Activated effector memory CD4-positive, alpha-beta T cell treated with anti-CD3 and anti-CD28 coated beads, Interleukin-2, amount 50 U/mL, for 16 hours (primary cell): ENCODE measurements around the gene SLC25A41.
A peak's percentile ranks its signal among the peaks of the same experiment; 100 is the strongest.
"Not testable (repeated sequence)": the region's sequence is repeated elsewhere in the genome, so short reads cannot be mapped to it uniquely, and the experiment has no call there.

Source experiments
- DNase-seq: peaks from one replicate; pipeline ENCODE4 v3.0.0-alpha.2; 2020

SLC25A41 gene

DNA sequence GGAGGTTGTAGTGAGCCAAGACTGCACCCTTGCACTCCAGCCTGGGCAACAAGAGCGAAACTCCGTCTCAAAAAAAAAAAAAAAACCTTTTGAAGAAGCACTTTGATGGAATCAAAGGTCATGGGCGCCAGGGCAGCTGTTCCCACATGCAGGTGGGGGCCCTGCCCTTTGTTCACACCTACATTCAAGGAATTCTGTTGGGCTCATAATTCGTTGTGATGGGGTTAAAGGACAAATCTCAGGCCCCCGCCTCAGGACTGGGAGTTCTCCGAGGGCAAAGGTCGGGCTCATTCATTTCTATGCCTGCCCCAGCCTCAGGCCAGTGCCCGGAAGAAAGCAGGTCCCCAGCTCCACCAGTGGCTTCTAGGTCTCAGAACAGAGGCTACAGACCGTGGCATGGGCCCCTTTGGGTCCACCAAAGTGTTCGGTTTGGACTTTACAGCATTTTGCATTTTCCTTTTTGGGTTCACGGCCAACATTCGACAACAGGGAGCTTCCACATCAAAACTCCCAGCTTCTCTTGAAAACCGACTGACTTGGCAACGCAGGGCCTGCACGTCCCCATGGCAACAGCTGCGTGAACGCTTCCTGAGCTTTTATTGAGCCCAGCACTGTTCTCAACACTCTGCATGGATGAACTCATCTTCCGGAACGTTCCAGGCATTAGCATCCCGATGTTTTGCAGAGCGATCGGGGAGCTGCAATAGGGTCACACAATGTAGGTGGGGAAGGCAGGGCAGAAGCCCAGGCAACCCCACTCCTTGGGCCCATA, 30.5 kb downstream of the SLC25A41 start:
- no peak for DNase-seq

DNA sequence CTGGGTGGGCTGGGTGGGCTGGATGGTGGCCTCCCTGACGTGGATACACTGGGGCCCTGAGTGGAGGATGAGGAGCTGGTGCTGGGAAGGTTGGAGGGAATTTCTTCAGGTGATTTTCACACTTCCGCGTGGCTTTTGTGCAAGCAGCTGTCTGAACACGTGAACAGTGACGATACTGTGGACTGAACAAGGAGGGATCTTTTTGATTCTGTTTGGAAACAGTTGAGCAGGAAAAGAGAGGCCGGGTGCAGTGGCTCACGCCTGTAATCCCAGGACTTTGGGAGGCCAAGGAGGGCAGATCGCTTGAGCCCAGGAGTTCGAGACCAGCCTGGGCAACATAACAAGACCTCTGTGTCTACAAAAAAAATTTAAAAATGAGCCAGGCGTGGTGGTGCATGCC, 31.5 kb downstream of the SLC25A41 start:
- DNase-seq, result no peak

- DNase-seq, result not testable (repeated sequence)
Measured at GRCh38 chr19:6400062-6400944, 33.3 kb downstream of the SLC25A41 start.

DNA sequence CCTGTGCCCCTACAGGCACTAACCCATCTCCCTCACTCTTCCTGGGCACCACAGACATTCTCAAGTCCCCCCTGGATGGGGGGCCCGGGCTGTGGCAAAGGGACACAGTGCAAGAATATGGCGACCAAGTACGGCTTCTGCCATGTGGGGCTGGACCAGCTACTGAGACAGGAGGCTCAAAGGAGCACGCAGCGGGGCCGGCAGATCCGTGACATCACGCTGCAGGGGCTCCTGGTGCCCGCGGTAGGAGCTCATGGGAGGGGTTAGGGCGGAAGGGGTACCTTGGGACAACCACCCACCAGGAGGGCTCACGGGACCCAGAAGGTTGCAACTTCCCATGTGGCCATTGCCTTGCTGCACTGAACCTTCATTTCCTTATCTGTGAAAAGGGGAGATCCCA, 37.3 kb downstream of the SLC25A41 start:
- DNase-seq, result no peak

GRCh38 chr19:6394831-6395230, 38.7 kb downstream of the SLC25A41 start:
- DNase-seq, result no peak

DNA sequence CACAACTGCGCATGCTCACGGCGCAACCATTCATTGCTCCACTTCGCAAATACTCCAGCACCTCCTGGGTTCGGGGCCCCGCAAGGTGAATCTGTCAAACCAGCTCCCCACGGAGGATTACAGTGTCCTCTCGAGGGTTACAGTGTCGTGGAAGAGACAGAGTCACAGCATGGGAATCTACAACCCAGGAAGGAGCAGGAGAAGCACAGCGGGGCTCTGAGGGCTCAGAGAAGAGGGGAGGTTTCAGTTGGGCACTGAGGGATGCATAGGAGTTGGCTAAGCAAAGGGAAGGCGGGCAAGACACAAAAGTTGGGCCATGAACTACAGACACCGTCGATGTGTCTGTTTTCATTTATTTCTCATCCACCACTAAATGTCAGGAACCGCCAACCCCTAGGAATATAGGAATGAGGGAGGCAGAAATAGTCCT, 39.6 kb downstream of the SLC25A41 start:
- peak; percentile 89 for DNase-seq

GRCh38 chr19:6393074-6393982, 40.2 kb downstream of the SLC25A41 start, which contains the start of gene GTF2F1:
Gene GTF2F1 (minus strand): TSS chr19:6393164. CDS start chr19:6392995, 169 bp downstream.
- peak; percentile 96 for DNase-seq

GRCh38 chr19:6392221-6393073, 41.1 kb downstream of the SLC25A41 start:
- no peak for DNase-seq

- no peak for DNase-seq
Measured at GRCh38 chr19:6387372-6387771, 46.2 kb downstream of the SLC25A41 start.

DNA sequence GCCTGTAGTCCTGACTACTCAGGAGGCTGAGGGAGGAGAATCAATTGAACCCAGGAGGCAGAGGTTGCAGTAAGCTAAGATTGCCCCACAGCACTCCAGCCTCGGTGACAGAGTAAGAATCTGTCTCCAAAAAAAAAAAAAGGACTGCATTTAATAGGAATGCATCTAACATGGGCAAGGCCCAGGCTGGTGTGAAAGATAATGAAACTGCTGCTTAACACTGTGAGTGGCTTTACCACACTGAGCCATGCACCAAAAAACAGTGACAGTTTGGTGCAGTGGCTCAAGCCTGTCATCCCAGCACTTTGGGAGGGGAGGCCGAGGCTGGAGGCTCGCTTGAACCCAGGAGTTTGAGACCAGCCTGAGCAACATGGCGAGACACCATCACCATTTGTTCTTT, 49.2 kb downstream of the SLC25A41 start:
- no peak for DNase-seq

DNA sequence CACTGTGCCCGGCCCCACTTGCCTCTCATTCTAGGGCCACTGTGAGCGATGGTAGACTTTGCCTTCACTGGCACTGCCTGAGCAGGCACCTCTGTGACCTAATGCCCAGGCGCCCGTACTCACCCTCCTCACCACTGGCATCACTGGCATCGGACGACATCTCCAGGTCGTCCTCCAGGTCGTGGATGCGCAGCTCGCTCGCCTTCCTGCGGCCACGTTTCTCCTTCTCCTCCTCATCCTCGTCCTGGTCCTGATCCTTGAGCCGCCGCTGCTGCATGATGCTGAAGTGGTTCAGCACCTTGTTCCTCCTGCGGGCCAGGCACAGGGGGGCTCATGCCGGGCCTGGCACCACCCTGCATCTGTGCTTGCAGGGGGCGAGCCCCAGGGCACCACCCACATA, 50.4 kb downstream of the SLC25A41 start:
- DNase-seq, result no peak

GRCh38 chr19:6381030-6381750, 52.4 kb downstream of the SLC25A41 start:
- no peak for DNase-seq

DNA sequence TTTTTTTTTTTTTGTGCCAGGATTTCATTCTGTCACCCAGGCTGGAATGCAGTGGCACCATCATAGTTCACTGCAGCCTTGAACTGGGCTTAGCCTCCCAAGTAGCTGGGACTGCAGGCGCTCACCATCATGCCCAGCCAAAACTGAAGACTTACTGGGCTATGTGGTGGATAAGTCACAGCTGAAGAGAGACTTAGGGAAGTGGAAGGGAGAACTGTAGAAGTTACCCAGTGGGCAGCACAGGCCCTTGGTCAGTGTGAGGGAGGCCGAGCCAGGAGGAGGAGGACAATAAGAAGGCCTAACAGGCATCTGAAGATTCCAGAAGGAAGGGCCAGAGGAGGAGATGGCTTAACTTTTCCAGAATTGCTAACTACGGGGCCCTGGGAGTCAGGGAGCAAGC, 53.8 kb downstream of the SLC25A41 start:
- no peak for DNase-seq

GRCh38 chr19:6378486-6378885, 55.1 kb downstream of the SLC25A41 start:
- no peak for DNase-seq

DNA sequence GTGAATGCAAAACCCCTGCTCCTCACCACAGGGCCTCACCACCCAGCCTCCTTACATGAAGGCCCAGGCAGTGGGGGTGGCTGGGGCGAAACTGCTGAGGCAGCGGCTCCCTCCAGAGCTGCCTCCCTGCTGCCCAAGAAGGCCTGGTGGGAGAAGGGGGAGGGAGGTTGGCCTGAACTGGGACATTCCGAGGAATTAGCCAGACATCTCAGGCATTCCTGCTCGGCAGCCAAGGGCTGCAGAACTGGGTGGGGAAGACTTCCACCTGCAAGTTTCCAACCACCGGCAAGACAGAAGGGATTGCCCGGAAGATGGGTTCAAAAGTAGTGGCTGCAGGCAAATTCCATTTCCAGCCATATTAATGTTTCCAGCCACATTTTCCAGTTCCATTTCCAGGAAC, 55.5 kb downstream of the SLC25A41 start:
- DNase-seq, result peak; percentile 37

DNA sequence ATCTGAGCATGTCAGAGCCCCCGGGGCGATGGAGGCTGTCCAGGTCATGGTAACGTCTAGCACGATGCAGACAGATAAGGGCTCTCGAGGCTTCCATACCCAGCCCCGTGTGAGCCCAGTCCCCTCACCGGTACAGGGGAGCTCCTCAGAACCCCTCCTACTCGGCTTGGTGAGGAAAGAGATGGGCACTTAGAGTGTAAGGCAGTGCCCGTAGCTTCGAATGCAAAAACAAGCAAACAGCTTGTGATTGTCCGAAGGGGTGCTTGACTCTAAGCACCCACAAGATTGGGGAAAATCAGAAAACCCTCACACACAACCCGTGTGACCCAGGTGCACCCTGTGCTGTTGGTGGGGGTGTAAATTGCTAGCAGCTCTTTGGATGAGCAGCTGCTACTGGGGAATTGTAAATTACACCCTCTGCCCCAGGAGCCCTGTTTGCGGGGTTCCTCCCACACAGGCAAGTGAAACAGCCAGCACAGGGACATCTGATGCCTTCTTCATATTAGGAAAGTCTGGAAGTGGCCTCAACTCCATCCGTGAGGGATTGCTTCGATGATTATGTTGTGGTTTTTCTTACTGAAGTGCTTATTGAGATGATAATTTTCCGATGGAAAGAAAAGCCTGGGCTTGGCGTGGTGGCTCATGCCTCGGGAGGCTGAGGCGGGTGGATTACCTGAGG, 56.9 kb downstream of the SLC25A41 start:
- peak; percentile 52 for DNase-seq
